T-helper 1 cell (primary cell): ENCODE data around the gene SPACDR.
A peak's percentile ranks its signal among the peaks of the same experiment; 100 is the strongest.
"Not testable (repeated sequence)": the region's sequence is repeated elsewhere in the genome, so short reads cannot be mapped to it uniquely, and the experiment has no call there.

Source experiments
- DNase-seq, 5 donors: peaks; one replicate each; pipeline ENCODE4 v3.0.0-alpha.2; 2012 to 2020

The SPACDR gene

DNA sequence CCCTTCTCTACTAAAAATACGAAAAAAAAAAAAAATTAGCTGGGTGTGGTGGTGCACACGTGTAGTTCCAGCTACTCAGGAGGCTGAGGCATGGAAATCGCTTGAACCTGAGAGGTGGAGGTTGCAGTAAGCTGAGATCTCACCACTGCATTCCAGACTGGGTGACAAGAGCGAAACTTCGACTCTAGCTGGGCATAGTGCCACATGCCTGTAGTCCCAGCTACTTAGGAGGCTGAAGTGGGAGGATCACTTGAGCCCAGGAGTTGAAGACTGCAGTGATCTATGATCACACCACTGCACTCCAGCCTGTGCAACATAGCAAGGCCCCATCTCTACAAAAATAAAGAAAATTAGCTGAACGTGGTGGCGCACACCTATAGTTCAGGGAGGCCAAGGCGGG lies 1.2 kb upstream of the SPACDR start:
- no peak for DNase-seq

DNA sequence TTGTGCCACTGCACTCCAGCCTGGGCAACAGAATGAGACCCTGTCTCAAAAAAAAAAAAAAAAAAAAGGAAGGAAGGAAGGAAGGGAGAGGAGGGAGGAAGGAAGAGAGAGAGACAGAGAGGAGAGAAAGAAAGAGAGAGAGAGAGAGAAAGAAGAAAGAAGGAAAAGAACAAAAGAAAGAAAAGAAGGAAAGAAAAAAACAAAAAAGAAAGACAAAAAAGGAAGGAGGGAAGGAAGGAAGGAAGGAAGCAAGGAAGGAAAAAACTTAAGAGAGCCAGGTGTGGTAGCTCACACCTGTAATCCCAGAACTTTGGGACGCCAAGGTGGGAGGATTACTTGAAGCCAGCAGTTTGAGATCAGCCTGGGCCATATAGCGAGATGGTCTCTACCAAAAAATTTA lies 731 bp upstream of the SPACDR start:
- DNase-seq = no peak

DNA sequence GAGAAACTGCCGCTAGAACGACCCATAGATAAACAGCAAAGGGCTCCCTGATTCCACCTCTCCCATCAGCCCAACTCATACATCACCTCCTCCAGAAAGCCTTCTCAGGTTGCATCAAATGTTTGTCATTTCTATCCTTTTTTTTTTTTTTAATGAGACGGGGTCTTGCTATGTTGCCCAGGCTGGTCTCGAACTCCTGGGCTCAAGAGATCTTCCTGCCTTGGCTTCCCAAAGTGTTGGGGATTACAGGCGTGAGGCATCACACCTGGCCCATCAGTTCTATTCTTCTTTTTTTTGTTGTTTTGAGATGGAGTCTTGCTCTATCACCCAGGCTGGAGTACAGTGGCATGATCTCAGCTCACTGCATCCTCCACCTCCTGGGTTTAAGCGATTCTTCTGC lies 7.0 kb downstream of the SPACDR start:
- DNase-seq = no peak

DNA sequence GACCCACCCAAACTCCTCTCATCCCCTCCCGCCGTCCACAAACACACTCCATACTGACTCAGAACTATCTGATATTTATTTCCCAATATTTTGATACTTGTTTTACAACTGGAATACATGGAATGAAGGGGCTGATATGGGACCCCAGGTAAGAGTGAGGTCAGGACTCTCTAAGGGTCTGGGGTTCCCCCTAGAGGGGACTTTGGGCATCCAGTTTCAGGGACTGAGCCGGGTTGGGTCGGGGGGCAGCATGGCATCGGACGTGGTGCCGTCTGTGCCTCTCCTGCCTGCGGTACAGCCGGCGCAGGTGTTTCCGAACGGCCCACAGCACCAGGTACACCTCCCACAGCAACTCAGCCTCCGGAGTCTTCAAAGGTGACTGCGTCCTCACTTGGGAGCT lies 7.5 kb downstream of the SPACDR start:
- no peak for DNase-seq

DNA sequence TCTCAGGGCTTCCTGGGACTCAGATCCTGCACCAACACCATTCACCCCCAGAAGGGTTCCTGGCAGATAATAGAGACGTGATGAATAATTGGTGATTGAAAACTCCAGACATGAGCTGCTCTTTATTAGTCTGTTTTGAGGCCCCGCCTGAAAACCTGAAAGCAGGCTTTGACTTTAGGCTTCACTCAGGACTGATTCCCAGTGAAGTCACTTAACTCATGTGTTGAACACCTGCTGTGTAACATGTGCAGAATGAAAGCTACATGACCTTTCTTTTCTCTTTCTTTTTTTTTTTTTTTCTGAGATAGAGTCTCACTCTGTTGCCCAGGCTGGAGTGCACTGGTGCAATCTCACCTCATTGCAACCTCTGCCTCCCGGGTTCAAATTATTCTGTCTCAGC lies 8.9 kb downstream of the SPACDR start:
- no peak for DNase-seq

DNA sequence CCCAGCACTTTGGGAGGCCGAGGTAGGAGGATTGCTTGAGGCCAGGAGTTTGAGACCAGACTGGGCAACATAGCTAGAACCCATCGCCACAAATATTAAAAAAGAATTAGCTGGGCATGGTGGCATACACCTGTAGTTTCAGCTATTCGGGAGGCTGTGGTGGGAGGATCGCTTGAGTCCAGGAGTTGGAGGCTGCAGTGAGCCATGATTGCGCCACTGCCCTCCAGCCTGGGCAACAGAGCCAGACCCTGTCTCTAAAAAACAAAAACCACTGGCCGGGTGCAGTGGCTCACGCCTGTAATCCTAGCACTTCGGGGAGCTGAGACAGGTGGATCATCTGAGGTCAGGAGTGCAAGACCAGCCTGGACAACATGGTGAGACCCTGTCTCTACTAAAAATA lies 10.2 kb downstream of the SPACDR start:
- not testable (repeated sequence) for DNase-seq

DNA sequence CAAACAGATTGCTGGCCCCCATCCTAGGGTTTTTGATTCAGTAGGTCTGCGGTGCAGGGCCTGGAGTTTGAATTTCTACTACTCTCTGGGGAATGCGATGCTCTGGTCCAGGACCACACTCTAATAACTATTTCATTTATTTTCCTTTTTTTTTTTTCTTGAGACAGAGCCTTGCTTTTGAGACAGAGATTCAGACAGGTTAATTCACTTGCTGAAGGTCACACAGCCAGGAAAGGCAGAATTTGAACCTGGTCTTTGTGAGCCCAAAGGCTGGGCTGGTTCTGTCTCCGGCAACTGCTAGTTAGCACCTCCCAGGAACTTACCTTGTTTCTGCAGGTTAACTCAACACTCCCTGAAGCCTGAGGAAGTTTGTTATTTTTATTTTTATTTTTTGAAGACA lies 11.5 kb downstream of the SPACDR start:
- DNase-seq = no peak

DNA sequence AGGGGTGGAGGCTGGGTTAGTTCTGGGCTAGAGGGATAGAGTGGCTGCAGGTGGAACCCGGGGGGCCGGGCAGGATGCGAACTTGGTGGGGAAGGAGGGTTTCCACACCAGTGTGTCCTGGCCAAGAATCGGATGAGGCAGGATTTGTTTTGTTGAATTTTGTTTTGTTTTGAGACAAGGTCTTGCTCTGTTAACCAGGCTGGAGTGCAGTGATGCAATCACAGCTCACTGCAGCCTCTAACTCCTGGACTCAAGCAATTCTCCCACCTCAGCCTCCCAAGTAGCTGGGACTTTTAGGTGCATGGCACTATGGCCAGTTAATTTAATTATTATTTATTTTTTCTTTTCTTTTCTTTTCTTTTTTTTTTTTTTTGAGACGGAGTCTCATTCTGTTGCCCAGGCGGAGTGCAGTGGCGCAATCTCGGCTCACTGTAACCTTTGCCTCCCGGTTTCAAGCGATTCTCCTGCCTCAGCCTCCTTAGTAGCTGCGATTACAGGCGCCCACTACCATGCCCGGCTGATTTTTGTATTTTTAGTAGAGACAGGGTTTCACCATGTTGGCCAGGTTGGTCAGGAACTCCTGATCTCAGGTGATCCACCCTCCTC lies 14.8 kb downstream of the SPACDR start:
- no peak for DNase-seq

DNA sequence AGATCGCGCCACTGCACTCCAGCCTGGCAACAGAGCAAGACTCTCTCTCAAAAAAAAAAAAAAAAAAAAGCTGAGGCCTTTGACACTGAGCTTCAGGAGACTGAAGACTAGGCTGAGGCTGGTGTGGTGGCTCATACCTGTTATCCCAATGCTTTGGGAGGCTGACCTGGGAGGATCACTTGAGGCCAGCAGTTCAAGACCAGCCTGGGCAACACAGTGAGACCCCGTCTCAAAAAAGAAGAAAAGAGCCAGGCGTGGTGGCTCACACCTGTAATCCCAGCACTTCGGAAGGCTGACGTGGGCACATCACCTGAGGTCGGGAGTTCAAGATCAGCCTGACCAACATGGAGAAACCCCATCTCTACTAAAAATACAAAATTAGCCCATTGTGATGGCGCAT lies 16.7 kb downstream of the SPACDR start:
- DNase-seq = not testable (repeated sequence)

DNA sequence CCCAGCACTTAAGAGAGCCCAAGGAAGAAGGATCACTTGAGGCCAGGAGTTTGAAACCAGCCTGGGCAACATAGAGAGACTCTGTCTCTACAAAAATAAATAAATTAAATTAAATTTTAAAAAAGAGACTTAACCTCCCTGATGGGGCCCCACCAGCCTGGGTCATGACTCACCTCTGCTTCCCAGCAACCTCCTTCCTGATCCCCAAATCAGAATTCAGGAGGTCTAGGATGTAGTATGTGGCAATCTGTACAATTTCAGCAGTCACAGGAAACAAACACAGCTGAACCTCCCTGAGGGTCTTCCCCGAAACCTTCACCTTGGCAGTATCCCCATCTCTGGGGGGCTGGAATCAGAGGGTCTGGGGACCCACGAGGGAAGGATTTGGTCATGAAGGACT lies 18.0 kb downstream of the SPACDR start:
- DNase-seq = no peak

DNA sequence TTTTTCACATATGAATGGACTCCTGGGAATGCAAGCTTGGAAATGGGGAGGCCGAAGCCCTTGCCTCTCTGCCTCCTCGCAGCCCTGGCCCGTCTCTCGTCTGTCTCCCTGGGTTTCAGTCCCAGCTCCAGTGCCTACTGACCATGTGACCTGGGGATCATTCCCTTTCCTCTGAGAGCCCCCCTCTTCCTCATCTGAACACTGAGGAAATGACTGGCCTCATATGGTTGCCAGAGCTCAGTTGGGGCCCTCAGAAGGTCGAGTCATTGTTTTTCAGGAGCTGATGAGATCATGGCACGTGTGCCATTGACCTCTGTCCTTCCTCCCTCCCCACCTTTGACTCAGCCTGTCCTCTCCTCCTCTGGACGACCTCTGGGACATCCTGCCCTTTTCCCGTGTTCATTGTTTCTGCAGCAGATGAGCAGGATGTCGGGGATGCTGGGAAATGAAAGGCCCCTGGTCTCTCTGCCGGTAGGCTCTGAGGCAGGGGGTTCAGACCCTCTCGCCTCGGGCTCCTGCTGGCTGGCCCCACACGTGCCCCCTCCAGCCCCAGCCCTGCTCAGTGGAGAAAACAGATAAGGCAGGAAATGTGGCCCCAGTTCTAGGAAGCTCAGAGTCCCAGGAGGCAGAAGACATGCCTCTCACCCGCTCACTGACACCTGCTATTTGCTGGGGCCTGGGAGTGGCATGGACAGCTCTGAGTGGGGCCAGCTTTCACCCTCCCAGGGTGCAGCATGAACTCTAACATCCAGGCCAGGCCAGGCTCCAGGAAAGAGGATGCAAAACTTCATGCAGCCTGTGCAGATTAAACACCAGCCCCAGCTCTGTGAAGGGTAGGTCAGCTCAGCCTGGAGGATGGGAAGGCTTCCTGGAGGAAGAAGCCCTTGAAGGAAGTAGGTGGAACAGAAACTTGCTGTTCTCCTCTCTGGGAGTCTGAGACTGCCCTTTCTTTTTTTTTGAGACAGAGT lies 19.5 kb downstream of the SPACDR start:
- no peak for DNase-seq

DNA sequence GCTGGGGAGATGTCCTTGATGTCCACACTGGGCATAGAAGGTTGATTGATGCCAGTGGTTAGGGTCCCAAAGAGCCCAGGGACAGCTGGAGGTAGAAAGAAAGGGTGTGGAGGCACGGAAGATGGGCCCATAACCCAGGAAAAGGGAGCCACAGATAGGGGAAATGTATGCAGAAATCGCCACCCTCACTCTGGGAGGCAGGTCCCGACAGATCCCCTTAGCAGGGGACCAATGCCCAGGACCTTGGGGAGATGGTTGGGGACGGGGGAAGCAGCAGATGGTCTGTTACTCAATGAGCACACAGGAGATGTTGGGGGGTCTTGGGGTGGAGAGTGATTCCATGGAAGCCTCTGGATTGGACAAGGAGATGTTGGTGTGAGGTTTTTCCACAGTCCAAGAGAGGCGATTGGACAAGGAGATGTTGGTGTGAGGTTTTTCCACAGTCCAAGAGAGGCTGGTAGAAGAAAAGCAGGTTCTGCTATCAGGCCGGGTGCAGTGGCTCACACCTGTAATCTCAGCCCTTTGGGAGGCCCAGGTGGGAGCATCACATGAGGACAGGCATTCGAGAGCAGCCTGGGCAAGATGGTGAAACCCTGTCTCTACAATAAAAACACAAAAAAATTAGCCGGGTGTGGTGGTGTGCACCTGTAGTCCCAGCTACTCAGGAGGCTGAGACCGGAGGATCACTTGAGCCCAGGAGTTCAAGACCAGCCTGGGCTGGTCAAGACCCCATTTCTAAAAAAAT lies 20.8 kb downstream of the SPACDR start:
- no peak for DNase-seq

DNA sequence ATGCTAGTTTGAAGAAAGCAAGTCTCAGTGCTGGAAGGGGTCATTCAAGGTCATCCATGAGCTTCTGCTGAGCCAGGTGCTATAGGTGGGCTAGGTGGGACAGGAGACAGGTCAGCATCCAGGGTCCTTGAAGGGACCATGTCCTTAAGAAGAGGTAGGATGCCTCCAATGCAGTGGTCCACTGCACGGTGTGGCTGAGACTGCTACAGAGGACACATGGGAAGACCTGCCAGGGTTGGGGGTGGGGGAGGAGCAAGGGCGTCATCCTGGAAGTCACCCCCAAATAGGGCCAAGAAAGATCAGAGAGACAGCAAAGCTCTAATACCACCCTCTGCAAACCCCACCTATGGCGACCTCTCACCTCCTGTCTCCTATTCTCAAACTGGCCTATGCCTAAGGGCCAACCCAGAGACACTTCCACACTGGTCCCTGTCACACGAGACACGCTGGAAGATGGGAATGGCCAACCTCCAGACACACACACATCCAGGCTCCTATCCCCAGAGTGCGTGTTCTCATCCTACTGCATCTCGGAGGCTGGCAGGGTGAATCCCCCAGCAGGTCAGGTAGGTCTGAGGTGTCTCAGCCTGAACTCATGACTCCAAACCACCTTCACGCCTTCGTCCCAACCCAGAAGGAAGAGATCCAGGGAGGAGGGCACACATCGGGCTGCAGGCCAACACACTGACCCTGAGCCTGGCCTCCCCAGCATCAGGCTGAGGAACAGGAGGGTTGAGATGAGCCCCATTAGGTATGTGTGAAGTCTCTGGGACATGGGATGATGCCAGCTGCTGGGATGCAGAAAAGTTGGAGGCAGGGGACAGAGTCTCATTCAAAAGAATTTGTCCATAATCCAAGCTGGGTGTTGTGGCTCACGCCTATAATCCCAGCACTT lies 22.2 kb downstream of the SPACDR start:
- no peak for DNase-seq

DNA sequence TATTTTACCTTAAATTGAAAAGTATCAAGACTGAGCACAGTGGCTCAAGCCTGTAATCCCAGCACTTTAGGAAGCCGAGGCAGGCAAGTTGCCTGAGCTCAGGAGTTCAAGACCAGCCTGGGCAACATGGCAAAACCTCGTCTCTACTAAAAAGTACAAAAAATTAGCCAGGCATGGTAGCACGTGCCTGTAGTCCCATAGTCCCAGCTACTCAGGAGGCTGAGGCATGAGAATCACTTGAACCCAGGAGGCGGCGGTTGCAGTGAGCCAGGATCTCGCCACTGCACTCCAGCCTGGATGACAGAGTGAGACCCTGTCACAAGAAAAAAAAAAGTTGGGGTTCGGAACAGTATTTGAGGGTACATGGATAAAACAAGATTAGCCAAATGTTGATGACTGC lies 24.8 kb downstream of the SPACDR start:
- DNase-seq = not testable (repeated sequence)

DNA sequence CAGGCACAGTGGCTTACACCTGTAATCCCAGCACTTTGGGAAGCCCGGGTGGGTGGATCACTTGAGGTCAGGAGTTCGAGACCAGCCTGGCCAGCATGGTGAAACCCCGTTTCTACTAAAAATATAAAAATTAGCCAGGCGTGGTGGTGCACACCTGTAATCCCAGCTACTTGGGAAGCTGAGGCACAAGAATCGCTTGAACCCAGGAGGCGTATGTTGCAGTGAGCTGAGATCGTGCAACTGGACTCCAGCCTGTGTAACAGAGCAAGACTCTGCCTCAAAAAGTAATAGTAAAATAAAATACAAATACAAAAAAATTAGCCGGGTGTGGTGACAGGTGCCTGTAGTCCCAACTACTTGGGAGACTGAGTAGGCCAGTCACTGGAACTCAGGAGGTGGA lies 25.3 kb downstream of the SPACDR start:
- DNase-seq = not testable (repeated sequence)

DNA sequence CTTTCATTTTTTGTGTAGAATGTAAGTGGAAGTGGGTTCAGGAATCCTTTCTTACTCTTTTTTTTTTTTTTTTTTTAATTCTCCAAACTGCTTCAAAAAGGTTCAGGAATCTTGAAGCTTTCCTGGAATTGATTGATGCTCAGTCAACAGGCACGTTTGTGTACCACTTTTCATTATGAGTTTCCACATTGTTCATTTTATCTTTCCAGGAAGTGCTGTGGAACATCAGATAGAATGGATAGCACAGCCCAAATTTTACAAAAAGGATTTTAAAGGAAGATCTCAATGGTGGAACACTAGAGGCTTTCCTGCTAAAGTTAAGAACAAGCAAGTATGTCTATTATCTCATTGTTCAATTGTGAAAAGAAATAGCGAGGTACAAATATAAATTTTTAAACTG lies 25.9 kb downstream of the SPACDR start:
- DNase-seq = no peak

DNA sequence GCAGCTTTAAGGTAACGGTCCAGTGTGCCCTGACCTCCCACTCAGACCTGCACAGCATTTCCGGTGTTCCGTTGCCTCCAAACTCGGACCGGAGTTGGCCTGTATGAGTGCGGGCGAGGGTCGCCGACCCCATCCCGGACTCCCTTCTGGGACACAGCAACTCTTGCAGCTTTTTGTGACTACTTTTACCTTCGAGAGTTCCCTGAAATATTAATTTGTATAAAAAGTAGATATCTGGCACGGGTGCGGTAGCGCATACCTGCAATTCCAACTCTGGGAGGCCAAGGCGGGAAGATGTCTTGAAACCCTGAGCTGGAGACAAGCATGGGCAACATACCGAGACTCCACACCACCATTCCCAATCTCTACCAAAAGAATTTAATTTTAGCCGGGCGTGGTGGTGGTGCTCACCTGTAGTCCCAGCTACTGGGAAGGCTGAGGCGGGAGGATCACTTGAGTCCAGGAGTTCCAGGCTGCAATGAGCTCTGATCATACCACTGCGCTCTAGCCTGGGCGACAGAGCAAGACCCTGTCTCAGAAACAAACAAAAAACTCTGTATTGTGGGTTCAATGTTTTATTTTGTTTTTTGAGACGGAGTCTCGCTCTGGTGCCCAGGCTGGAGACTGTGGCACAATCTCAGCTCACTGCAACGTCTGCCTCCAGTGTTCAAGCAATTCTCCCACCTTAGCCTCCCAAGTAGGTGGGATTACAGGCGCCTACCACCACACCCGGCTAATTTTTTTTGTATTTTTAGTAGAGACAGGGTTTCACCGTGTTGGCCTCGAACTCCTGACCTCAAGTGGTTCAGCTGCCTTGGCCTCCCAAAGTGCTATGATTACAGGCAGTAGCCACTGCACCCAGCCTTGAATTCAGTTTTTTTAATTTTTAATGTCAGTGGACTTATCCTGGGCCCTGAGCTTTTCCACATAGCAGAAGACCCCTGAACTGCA lies 26.6 kb downstream of the SPACDR start:
- DNase-seq = no peak

DNA sequence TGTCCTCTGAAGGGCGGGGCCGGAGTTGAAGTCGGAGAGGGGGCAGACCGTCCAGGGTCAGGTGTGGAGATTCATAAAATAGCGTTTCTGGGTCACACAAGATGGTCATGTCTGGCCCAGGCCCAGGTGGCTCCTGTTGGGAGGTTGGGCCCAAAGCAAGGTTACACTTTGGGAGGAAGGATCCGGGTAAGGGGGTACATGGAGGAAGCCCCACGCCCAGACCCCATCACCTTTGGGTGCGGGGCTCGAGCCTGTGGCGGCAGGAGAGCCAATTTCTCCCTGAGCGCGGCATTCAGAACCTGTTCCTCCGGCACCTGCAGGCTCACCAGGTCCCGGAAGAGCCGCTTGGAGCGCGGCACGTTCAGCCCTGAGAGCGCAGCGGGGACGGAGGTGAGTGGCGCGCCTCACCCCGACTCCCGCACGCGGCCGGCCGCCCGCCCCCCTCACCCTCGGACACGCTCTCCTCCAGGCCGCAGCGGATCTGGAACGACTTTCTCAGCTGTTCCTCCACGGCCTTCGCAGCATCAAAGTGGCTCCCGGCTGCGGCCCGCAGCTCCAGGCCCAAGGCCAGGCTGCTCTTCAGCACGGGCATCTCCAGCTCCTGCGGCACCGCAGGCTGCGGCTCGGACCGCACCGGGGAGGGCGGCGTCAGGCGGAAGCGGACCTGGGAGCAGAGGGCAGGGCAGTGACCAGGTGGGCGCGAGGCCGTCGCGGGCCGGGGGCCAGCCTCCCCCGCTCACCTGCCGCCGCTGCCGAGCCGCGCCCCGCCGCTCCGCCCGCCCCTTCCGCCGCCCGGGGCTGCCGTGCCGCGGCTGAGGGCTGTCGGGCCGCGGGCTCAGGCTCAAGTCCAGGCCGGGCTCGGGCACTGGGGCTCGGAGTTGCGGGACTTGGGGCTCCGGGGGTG lies 28.4 kb downstream of the SPACDR start:
- DNase-seq = peak in 4 of 5 donors; percentile 34 to 66 (median 41)

DNA sequence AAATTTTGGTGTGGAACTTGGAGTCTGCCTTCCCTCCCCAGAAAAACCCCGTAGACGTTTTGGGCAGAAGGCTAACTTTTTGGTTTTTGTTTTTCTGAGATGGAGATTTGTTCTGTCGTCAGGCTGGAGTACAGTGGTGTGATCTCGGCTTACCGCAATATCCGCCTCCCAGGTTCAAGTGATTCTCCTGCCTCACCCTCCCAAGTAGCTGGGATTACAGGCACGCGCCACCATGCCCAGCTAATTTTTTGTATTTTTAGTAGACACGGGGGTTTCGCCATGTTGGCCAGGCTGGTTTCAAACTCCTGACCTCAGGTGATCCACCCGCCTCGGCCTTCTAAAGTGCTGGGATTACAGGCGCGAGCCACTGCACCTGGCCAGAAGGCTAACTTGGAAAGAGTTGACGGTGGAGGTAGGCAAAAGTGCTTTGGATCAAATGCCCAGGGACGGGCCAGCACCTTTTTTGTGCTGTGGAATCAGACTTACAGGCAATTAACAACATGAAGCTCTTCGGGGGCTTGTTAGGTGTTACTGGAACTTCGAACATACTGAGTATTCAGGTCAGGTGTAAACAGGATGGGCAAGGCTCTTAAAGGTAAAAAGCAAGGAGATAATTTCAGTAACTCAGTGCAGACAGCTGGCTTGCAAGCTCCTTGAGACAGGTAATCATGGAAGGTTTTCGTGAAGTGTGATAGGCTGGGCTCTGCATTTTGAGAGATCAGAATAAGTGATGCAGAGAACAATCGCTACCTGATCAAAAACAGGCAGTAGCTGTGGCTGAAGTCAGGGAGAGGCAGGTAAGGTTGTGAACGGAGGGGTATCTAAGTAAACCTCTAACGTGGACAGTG lies 29.5 kb downstream of the SPACDR start:
- no peak for DNase-seq
